A549 (cell line): ENCODE measurements around the gene ZNF423.

ENCODE experiments used
- CBX2 ChIP-seq: fragments of 200-600 bp; sonication (generic); IDR thresholded peaks from 2 replicates; pipeline ENCODE4 v1.6.1; 2016; ENCODE audit warnings: low read depth, mild to moderate bottlenecking, borderline replicate concordance
- CBX8 ChIP-seq: fragments of 200-600 bp; sonication (generic); IDR thresholded peaks from 2 replicates; pipeline ENCODE4 v1.6.1; 2016
- CHD2 ChIP-seq: fragments of 150-350 bp; IDR thresholded peaks from 2 replicates; pipeline ENCODE4 v1.6.1; 2014; ENCODE audit warnings: low read length; ENCODE audit not compliant: partially characterized antibody
- EP300 ChIP-seq, 2 experiments: fragments of >200 bp; sonication (Bioruptor Twin); formaldehyde crosslinking; IDR thresholded peaks; 2 replicates in 1 of 2; 3 replicates in 1 of 2; pipeline ENCODE4 v1.6.1; 2016 to 2017
- ESRRA ChIP-seq: fragments of 150-350 bp; IDR thresholded peaks from 2 replicates; pipeline ENCODE4 v1.6.1; 2014; ENCODE audit warnings: mild to moderate bottlenecking, low read length, borderline replicate concordance
- HDAC2 ChIP-seq: fragments of 200-600 bp; sonication (generic); IDR thresholded peaks from 2 replicates; pipeline ENCODE4 v1.6.1; 2016
- KDM5A ChIP-seq: fragments of 200-600 bp; sonication (generic); IDR thresholded peaks from 2 replicates; pipeline ENCODE4 v1.6.1; 2016; ENCODE audit warnings: antibody characterized with exemption, mild to moderate bottlenecking
- MAZ ChIP-seq: fragments of 150-350 bp; IDR thresholded peaks from 2 replicates; pipeline ENCODE4 v1.6.1; 2014; ENCODE audit warnings: antibody characterized with exemption, low read depth, low read length, borderline replicate concordance
- POLR2A ChIP-seq: IDR thresholded peaks from 2 replicates; pipeline ENCODE4 v1.6.1; 2012; ENCODE audit warnings: mild to moderate bottlenecking, low read length
- ZC3H11A ChIP-seq: fragments of 450-650 bp; IDR thresholded peaks from 2 replicates; pipeline ENCODE4 v1.6.1; 2014; ENCODE audit warnings: antibody characterized with exemption, mild to moderate bottlenecking
- ZSCAN20 ChIP-seq: fragments of 250-450 bp; sonication (Bioruptor Pico); IDR thresholded peaks from 2 replicates; pipeline ENCODE4 v1.8.0; 2022; ENCODE audit warnings: mild to moderate bottlenecking, moderate library complexity
- TF ChIP-seq, protein P1 (sequence below): fragments of >200 bp; sonication (Bioruptor Twin); formaldehyde crosslinking; IDR thresholded peaks from 3 replicates; pipeline ENCODE4 v1.5.1; 2016
- TF ChIP-seq, protein P2 (sequence below): fragments of 200-600 bp; sonication (generic); IDR thresholded peaks from 2 replicates; pipeline ENCODE4 v1.6.1; 2016; ENCODE audit warnings: antibody characterized with exemption, mild to moderate bottlenecking, moderate library complexity

DNA sequence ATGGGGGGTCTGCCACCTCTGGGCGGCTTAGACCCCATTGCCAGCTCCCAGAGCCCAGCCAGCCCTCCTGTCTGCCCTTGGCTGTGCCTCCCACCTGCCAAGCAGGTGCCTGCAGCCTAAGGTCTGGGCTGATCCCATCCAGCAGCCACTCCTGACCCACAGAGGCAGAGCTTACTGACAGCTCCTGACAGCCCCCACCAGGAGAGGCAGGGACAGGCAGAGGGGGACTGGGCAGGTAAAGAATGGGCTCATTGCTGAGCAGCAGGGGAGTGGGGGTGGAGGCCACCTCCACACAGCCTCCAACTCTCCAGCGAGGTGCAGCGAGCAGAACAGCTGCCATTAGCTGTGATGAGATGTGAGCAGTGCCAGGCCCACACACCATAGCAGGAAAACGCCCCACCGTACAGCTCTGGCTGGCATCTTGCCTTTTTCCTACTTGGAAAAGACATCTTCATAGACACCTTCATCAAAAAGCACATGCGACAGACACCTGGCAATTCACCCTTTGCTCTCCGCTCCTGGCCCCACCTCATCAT lies 317.9 kb downstream of the ZNF423 start:
- TF ChIP-seq KDM5A = no peak
- TF ChIP-seq, protein P1, sequence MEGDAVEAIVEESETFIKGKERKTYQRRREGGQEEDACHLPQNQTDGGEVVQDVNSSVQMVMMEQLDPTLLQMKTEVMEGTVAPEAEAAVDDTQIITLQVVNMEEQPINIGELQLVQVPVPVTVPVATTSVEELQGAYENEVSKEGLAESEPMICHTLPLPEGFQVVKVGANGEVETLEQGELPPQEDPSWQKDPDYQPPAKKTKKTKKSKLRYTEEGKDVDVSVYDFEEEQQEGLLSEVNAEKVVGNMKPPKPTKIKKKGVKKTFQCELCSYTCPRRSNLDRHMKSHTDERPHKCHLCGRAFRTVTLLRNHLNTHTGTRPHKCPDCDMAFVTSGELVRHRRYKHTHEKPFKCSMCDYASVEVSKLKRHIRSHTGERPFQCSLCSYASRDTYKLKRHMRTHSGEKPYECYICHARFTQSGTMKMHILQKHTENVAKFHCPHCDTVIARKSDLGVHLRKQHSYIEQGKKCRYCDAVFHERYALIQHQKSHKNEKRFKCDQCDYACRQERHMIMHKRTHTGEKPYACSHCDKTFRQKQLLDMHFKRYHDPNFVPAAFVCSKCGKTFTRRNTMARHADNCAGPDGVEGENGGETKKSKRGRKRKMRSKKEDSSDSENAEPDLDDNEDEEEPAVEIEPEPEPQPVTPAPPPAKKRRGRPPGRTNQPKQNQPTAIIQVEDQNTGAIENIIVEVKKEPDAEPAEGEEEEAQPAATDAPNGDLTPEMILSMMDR = no peak
- no peak for TF ChIP-seq EP300 (IDR thresholded peaks at IDR 0.05)
- TF ChIP-seq MAZ = no peak
- no peak for TF ChIP-seq CBX8
- no peak for TF ChIP-seq HDAC2
- no peak for TF ChIP-seq ESRRA
- TF ChIP-seq POLR2A = no peak
- no peak for TF ChIP-seq CBX2
- TF ChIP-seq, protein P2, sequence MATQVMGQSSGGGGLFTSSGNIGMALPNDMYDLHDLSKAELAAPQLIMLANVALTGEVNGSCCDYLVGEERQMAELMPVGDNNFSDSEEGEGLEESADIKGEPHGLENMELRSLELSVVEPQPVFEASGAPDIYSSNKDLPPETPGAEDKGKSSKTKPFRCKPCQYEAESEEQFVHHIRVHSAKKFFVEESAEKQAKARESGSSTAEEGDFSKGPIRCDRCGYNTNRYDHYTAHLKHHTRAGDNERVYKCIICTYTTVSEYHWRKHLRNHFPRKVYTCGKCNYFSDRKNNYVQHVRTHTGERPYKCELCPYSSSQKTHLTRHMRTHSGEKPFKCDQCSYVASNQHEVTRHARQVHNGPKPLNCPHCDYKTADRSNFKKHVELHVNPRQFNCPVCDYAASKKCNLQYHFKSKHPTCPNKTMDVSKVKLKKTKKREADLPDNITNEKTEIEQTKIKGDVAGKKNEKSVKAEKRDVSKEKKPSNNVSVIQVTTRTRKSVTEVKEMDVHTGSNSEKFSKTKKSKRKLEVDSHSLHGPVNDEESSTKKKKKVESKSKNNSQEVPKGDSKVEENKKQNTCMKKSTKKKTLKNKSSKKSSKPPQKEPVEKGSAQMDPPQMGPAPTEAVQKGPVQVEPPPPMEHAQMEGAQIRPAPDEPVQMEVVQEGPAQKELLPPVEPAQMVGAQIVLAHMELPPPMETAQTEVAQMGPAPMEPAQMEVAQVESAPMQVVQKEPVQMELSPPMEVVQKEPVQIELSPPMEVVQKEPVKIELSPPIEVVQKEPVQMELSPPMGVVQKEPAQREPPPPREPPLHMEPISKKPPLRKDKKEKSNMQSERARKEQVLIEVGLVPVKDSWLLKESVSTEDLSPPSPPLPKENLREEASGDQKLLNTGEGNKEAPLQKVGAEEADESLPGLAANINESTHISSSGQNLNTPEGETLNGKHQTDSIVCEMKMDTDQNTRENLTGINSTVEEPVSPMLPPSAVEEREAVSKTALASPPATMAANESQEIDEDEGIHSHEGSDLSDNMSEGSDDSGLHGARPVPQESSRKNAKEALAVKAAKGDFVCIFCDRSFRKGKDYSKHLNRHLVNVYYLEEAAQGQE = no peak
- TF ChIP-seq CHD2 = no peak
- no peak for TF ChIP-seq ZC3H11A
- TF ChIP-seq ZSCAN20 (CRISPR knock-in tag) = no peak
